SK-N-SH (cell line): ENCODE results near the gene TPSAB1. TPM values are rescaled to one million over a fixed set of nuclear protein-coding genes. Genes with fewer than 3 reads are reported as not detected.

Experiments
- CTCF ChIA-PET: fragments of 300-600, 350-600 bp; formaldehyde crosslinking; extraction: SDS; loops from one replicate; lab custom pipeline; 2021; lab: Yijun Ruan, JAX
- POLR2A ChIA-PET: fragments of 350-600 bp; sonication (Branson Sonifier 250); formaldehyde crosslinking; extraction: SDS; loops from one replicate; lab custom pipeline; 2020; ENCODE audit warnings: antibody characterized with exemption, inconsistent platforms; lab: Yijun Ruan, JAX
- DNase-seq: peaks from one replicate; pipeline ENCODE4 v3.0.0; 2012
- H2AFZ ChIP-seq: fragments of 200-600 bp; sonication (generic); 2 replicates; pipeline ENCODE4 v1.8.1; 2016; ENCODE audit warnings: antibody characterized with exemption, mild to moderate bottlenecking, low read depth
- H3F3A ChIP-seq: fragments of 200-600 bp; sonication (generic); replicated peaks from 2 replicates; pipeline ENCODE3; 2016; ENCODE audit warnings: antibody characterized with exemption, mild to moderate bottlenecking; ENCODE audit not compliant: insufficient read depth
- H3K27ac ChIP-seq, 2 experiments: fragments of 200-500 bp in 1 of 2; fragments of 200-600 bp in 1 of 2; sonication (Bioruptor generic) in 1 of 2; sonication (generic), shearing (Covaris generic) in 1 of 2; 2 replicates each; pipeline versions ENCODE4 v1.5.1 to v1.6.1; 2014 to 2016; ENCODE audit warnings: low read depth in 2 of 2, inconsistent platforms in 1 of 2, low read length in 1 of 2, mild to moderate bottlenecking in 1 of 2, mixed read lengths in 1 of 2
- H3K27me3 ChIP-seq: fragments of 200-600 bp; sonication (generic), shearing (Covaris generic); 2 replicates; pipeline ENCODE4 v1.6.1; 2016; ENCODE audit warnings: mixed run types; ENCODE audit not compliant: insufficient read depth
- H3K36me3 ChIP-seq, 2 experiments: fragments of 200-500 bp in 1 of 2; fragments of 200-600 bp in 1 of 2; sonication (Bioruptor generic) in 1 of 2; sonication (generic) in 1 of 2; replicated peaks in 1 of 2; 2 replicates each; pipeline versions ENCODE3 to v1.5.1; 2014 to 2016; ENCODE audit warnings: low read length in 1 of 2, mild to moderate bottlenecking in 1 of 2; ENCODE audit not compliant: insufficient read depth in 2 of 2, control insufficient read depth in 1 of 2
- H3K4me1 ChIP-seq, 2 experiments: fragments of 200-500 bp in 1 of 2; fragments of 200-600 bp in 1 of 2; sonication (Bioruptor generic) in 1 of 2; sonication (generic), shearing (Covaris generic) in 1 of 2; 2 replicates each; pipeline versions ENCODE4 v1.5.1 to v1.6.1; 2014 to 2016; ENCODE audit warnings: low read depth in 1 of 2, low read length in 1 of 2, mixed run types in 1 of 2; ENCODE audit not compliant: insufficient read depth in 2 of 2, control insufficient read depth in 1 of 2
- H3K4me2 ChIP-seq: fragments of 200-600 bp; sonication (generic), shearing (Covaris generic); 2 replicates; pipeline ENCODE4 v1.6.1; 2017; ENCODE audit warnings: mixed run types
- H3K4me3 ChIP-seq, 2 experiments: fragments of 200-500 bp in 1 of 2; fragments of 200-600 bp in 1 of 2; sonication (Bioruptor generic) in 1 of 2; sonication (generic), shearing (Covaris generic) in 1 of 2; 2 replicates each; pipeline versions ENCODE4 v1.5.1 to v1.8.1; 2014 to 2016; ENCODE audit warnings: low read depth in 2 of 2, inconsistent platforms in 1 of 2, low read length in 1 of 2, mild to moderate bottlenecking in 1 of 2, mixed read lengths in 1 of 2, moderate library complexity in 1 of 2
- H3K79me2 ChIP-seq: fragments of 200-600 bp; sonication (generic); 2 replicates; pipeline ENCODE4 v1.8.1; 2017; ENCODE audit warnings: mild to moderate bottlenecking; ENCODE audit not compliant: insufficient read depth
- H3K9ac ChIP-seq: fragments of 200-600 bp; sonication (generic); 2 replicates; pipeline ENCODE4 v1.6.1; 2017; ENCODE audit warnings: mixed run types
- H3K9me2 ChIP-seq: fragments of 200-600 bp; sonication (generic); 2 replicates; pipeline ENCODE4 v1.6.1; 2017; ENCODE audit warnings: mixed run types
- H3K9me3 ChIP-seq: fragments of 200-600 bp; sonication (generic); 2 replicates; pipeline ENCODE4 v1.6.1; 2017; ENCODE audit warnings: mixed run types, mild to moderate bottlenecking, moderate library complexity
- H4K20me1 ChIP-seq: fragments of 200-600 bp; sonication (generic); 2 replicates; pipeline ENCODE4 v1.6.1; 2017; ENCODE audit warnings: mild to moderate bottlenecking, mixed run types; ENCODE audit not compliant: insufficient read depth
- EP300 ChIP-seq, 2 experiments: IDR thresholded peaks; 2 replicates each; pipeline versions ENCODE4 v1.4.0 to v1.6.1; 2012; ENCODE audit warnings: borderline replicate concordance in 1 of 2, low read depth in 1 of 2, low read length in 1 of 2
- FOSL2 ChIP-seq: IDR thresholded peaks from 2 replicates; pipeline ENCODE4 v1.4.0; 2012; ENCODE audit warnings: low read depth, mild to moderate bottlenecking, moderate library complexity, borderline replicate concordance
- GABPA ChIP-seq: IDR thresholded peaks from 2 replicates; pipeline ENCODE4 v1.4.0; 2012; ENCODE audit warnings: low read depth, mild to moderate bottlenecking
- GATA2 ChIP-seq: sonication (generic); formaldehyde crosslinking; IDR thresholded peaks from 2 replicates; pipeline ENCODE4 v1.5.0; 2020; ENCODE audit warnings: mild to moderate bottlenecking, missing genetic modification reagents
- JUND ChIP-seq: IDR thresholded peaks from 2 replicates; pipeline ENCODE4 v1.4.0; 2012
- NFIC ChIP-seq: IDR thresholded peaks from 2 replicates; pipeline ENCODE4 v1.4.0; 2012; ENCODE audit warnings: borderline replicate concordance
- NRF1 ChIP-seq: IDR thresholded peaks from 2 replicates; pipeline ENCODE4 v1.6.1; 2012; ENCODE audit warnings: low read depth, mild to moderate bottlenecking, low read length
- POLR2AphosphoS5 ChIP-seq: IDR thresholded peaks from 2 replicates; pipeline ENCODE4 v1.6.1; 2012; ENCODE audit warnings: low read depth, low read length
- RFX5 ChIP-seq: IDR thresholded peaks from 2 replicates; pipeline ENCODE4 v1.6.1; 2012; ENCODE audit warnings: mild to moderate bottlenecking, improper control_type of control experiment, low read length
- RXRA ChIP-seq: IDR thresholded peaks from 2 replicates; pipeline ENCODE4 v1.4.0; 2012; ENCODE audit warnings: low read depth, mild to moderate bottlenecking, borderline replicate concordance
- SIN3A ChIP-seq: IDR thresholded peaks from 2 replicates; pipeline ENCODE4 v1.6.1; 2012; ENCODE audit warnings: low read depth, mild to moderate bottlenecking, low read length, moderate library complexity, borderline replicate concordance
- TCF12 ChIP-seq: IDR thresholded peaks from 2 replicates; pipeline ENCODE4 v1.4.0; 2012
- TEAD4 ChIP-seq: IDR thresholded peaks from 2 replicates; pipeline ENCODE4 v1.4.0; 2012; ENCODE audit warnings: mild to moderate bottlenecking, borderline replicate concordance; ENCODE audit not compliant: insufficient read depth
- WGBS: methylation state at CpG from one replicate; pipeline ENCODE4 v1.1.6; 2017; ENCODE audit warnings: low lambda C conversion rate; 5-methylcytosine and 5-hydroxymethylcytosine counted together
- polyA plus RNA-seq, 3 experiments: library from polyadenylated mRNA; depleted of rRNA; stranded (reverse); fragments of >200 nt; gene quantifications; 2 replicates each; pipeline ENCODE4 v1.2.3, GENCODE V29; 2012
- TF ChIP-seq, protein P1 (sequence below): fragments of 200-600 bp; sonication (generic); IDR thresholded peaks from 2 replicates; pipeline ENCODE4 v1.6.1; 2017; ENCODE audit warnings: antibody characterized with exemption, mild to moderate bottlenecking, moderate library complexity
- TF ChIP-seq, protein P2 (sequence below): fragments of 150-350 bp; IDR thresholded peaks from 2 replicates; pipeline ENCODE4 v1.6.1; 2016; ENCODE audit warnings: mild to moderate bottlenecking, low read depth, low read length
- TF ChIP-seq, protein P3 (sequence below): IDR thresholded peaks from 2 replicates; pipeline ENCODE4; 2012
- TF ChIP-seq, protein P4 (sequence below): IDR thresholded peaks from 2 replicates; pipeline ENCODE4 v1.4.0; 2012; ENCODE audit warnings: low read depth

The TPSAB1 gene
- polyA plus RNA-seq, 1 of the 3 experiments (the other 2 are of a cell fraction) = not detected

DNA sequence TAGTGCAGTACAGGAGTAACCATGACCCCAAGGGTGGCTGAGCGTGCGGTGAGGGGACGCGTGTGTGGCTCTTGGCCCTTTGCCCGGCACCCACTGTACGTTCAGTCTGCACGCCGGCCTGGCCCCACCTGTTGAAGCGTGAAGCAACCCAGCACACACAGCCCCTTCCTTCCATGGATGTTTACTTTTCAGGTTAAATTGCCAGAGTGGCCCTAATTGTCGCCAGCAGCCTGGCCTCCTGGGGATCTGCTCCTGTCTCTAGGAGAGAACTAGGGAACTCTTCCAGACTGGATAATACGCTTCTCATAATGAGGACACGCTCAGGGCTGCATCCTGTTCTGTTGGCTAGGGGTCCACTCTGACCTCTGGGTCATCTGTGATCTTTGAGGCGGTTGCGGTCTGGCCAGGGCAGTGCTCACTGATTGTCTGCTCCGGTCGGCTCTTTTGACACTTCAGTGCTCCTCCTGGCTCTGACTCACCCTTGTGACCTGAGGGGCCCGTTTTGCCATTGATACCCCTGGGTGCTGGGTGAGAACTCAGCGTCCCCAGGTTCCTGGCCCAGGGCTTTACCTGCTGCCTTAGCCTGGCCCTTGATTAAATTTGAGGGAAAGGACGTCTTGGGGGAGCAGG, 43.2 kb upstream of the TPSAB1 start:
- H3K79me2 ChIP-seq = no peaks in the 10 kb centered on the region

DNA sequence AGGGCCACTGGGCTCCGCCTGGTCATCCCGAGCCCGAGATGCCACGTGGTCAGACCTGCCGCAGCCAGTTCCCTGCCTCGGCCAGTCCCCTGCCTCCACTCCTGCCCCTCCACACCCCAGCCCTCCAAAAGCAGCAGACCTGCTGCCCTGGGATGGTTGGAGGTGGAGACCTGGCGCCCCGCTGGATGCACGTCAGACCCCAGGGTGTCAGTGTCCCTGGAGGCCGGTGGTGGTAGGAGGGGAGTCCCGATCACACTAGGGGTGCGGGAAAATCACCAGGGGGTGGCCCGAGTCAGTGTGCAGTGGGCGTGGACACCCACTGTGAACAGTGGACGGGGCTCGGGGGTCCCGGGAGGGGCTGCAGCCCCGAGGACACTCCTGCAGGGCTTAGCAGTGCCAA, 42.3 kb upstream of the TPSAB1 start:
- Histone ChIP-seq H3K4me2 (no peak overlapping the region), H3K27me3 (peaks cover 53% of the 10 kb centered on the region), H3K79me2 (no peaks in the 10 kb centered on the region), H3K9me3 (no peaks in the 10 kb centered on the region), H3F3A (no peaks in the 10 kb centered on the region), H3K4me3 (no peak overlapping the region), H3K36me3 (no peaks in the 10 kb centered on the region), H3K4me1 (no peaks in the 10 kb centered on the region; a peak in 1 of 4 replicates), H4K20me1 (peaks cover 8% of the 10 kb centered on the region; the same call in 1 of the 2 replicates), H2AFZ (no peak overlapping the region), H3K27ac (no peak overlapping the region), H3K9me2 (no peaks in the 10 kb centered on the region), H3K9ac (no peak overlapping the region)
- 19% methylated on average over 6 of the region's 18 CpGs for WGBS
- CTCF ChIA-PET = no interaction called here
- POLR2A ChIA-PET = no interaction called here
- TF ChIP-seq TEAD4 (no peak), EP300 (IDR thresholded peaks at IDR 0.05; ENCODE audit: borderline replicate concordance in 1 of 2, low read depth in 1 of 2, low read length in 1 of 2) (no peak), POLR2AphosphoS5 (no peak), GATA2 (CRISPR knock-in tag) (no peak), TCF12 (no peak), GABPA (no peak), NRF1 (no peak), FOSL2 (no peak)
- TF ChIP-seq, protein P1, sequence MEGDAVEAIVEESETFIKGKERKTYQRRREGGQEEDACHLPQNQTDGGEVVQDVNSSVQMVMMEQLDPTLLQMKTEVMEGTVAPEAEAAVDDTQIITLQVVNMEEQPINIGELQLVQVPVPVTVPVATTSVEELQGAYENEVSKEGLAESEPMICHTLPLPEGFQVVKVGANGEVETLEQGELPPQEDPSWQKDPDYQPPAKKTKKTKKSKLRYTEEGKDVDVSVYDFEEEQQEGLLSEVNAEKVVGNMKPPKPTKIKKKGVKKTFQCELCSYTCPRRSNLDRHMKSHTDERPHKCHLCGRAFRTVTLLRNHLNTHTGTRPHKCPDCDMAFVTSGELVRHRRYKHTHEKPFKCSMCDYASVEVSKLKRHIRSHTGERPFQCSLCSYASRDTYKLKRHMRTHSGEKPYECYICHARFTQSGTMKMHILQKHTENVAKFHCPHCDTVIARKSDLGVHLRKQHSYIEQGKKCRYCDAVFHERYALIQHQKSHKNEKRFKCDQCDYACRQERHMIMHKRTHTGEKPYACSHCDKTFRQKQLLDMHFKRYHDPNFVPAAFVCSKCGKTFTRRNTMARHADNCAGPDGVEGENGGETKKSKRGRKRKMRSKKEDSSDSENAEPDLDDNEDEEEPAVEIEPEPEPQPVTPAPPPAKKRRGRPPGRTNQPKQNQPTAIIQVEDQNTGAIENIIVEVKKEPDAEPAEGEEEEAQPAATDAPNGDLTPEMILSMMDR = no peak
- no peak for DNase-seq

More for the DNA sequence above, 43.2 kb upstream of the TPSAB1 start:
- H3K4me1 ChIP-seq = no peaks in the 10 kb centered on the region; a peak in 1 of 4 replicates
- H3K9me3 ChIP-seq = no peaks in the 10 kb centered on the region
- no peaks in the 10 kb centered on the region for H3F3A ChIP-seq
- 12% methylated on average over 11 of the region's 19 CpGs for WGBS
- H4K20me1 ChIP-seq = peaks cover 8% of the 10 kb centered on the region; the same call in 1 of the 2 replicates
- POLR2A ChIA-PET = no interaction called here
- TF ChIP-seq SIN3A (no peak), RFX5 (no peak), EP300 (IDR thresholded peaks at IDR 0.05; ENCODE audit: borderline replicate concordance in 1 of 2, low read depth in 1 of 2, low read length in 1 of 2) (no peak), TCF12 (no peak), POLR2AphosphoS5 (no peak), JUND (no peak), RXRA (no peak), NFIC (no peak), GABPA (no peak)
- TF ChIP-seq, protein P2, sequence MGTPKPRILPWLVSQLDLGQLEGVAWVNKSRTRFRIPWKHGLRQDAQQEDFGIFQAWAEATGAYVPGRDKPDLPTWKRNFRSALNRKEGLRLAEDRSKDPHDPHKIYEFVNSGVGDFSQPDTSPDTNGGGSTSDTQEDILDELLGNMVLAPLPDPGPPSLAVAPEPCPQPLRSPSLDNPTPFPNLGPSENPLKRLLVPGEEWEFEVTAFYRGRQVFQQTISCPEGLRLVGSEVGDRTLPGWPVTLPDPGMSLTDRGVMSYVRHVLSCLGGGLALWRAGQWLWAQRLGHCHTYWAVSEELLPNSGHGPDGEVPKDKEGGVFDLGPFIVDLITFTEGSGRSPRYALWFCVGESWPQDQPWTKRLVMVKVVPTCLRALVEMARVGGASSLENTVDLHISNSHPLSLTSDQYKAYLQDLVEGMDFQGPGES = no peak
- TF ChIP-seq, protein P3, sequence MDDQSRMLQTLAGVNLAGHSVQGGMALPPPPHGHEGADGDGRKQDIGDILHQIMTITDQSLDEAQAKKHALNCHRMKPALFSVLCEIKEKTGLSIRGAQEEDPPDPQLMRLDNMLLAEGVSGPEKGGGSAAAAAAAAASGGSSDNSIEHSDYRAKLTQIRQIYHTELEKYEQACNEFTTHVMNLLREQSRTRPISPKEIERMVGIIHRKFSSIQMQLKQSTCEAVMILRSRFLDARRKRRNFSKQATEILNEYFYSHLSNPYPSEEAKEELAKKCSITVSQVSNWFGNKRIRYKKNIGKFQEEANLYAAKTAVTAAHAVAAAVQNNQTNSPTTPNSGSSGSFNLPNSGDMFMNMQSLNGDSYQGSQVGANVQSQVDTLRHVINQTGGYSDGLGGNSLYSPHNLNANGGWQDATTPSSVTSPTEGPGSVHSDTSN = no peak
- TF ChIP-seq, protein P4, sequence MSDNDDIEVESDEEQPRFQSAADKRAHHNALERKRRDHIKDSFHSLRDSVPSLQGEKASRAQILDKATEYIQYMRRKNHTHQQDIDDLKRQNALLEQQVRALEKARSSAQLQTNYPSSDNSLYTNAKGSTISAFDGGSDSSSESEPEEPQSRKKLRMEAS = no peak
- TF ChIP-seq, protein P1 = no peak
- H3K4me2 ChIP-seq = no peak overlapping the region
- H3K27me3 ChIP-seq = peaks cover 44% of the 10 kb centered on the region
- no peak overlapping the region for H2AFZ ChIP-seq
- no peak overlapping the region for H3K4me3 ChIP-seq
- H3K36me3 ChIP-seq = no peaks in the 10 kb centered on the region
- no peak for DNase-seq
- H3K27ac ChIP-seq = no peak overlapping the region
- H3K9me2 ChIP-seq = no peaks in the 10 kb centered on the region
- CTCF ChIA-PET = no interaction called here
- no peak overlapping the region for H3K9ac ChIP-seq
